ENCODE results near the gene FLT4.
A peak's percentile ranks its signal among the peaks of the same experiment; 100 is the strongest.

The FLT4 gene

GRCh38 chr5:180625791-180626660 lies 23.4 kb downstream of the FLT4 start:
- DNase-seq (ENCODE audit: low read depth), result no peak

DNA sequence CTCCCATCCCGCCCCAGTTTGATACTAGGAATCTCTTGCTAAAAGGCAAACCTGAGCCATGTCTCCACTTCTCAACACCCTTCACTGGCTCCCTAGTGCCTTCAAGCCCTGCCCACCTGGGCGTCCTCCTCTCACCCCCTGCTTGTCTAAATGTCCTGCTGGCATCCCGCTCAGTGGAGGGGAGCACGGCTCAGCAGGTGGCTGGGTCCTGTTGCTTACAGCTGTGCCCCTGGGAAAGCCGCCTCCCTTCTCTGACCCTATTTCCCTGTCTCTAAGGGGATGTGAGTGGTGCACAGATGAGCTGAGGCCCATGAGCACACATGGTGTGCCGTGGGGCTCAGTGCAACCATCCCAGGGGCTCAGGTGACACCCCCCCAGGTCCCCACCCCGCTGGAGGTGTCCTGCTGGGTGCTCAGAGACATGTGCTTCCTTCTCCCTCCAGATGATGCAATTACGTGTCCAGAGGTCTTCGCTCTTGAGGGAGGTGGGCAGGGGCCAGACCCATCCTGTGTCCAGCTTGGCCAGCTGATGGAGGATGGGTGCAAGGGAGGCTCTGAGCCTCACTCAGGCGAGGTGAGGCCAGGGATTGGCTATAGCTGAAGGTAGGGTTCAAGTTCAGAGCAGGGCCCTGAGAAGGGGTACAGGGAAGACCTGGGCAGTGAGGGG lies 24.1 kb downstream of the FLT4 start:
- DNase-seq (ENCODE audit: low read depth), result no peak

DNA sequence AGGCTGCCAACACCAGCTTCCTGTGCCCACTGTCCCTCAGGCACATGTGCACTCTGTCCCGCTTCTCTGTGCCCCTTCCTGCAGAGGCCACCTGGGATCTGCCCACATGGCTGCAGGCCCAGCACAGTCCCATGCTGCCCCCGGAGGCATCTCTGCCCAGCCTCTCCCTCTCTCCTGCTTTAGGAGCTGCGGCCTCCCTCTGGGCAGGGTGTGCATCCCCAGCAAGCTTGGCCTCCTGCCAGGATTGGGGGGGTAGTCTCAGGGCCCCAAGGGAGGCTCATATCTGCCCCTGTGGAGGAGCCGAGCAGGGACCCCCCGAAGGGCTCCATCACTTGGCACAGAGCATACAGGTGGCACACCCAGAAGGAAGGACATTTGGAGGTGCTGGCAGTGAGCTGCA lies 24.8 kb downstream of the FLT4 start:
- no peak for DNase-seq (ENCODE audit: low read depth)

GRCh38 chr5:180623844-180624243 lies 25.6 kb downstream of the FLT4 start:
- DNase-seq (ENCODE audit: low read depth), result no peak

GRCh38 chr5:180623411-180623834 lies 26.0 kb downstream of the FLT4 start:
- DNase-seq (ENCODE audit: low read depth), result no peak

- no peak for DNase-seq (ENCODE audit: low read depth)
Observed at GRCh38 chr5:180622910-180623309, 26.5 kb downstream of the FLT4 start.

DNA sequence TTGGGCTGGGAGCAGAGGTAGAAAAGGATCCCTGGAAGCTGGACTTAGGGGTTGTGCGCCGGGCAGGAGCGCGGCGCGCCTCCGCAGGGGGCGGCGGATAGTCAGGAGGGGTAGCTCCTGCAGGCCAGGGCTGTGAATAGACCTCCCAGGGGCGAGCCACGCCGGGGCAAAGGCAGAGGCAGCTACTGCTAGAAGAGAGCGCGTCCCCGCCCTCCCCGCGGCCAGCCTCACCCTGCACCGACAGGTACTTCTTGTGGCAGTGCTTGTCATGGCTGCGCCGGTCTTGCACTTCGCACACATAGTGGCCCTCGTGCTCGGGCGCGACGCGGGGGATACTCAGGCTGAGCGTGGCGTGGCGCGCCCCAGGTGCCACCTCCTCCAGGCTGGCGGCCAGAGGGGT lies 28.1 kb downstream of the FLT4 start:
- DNase-seq (ENCODE audit: low read depth), result no peak

DNA sequence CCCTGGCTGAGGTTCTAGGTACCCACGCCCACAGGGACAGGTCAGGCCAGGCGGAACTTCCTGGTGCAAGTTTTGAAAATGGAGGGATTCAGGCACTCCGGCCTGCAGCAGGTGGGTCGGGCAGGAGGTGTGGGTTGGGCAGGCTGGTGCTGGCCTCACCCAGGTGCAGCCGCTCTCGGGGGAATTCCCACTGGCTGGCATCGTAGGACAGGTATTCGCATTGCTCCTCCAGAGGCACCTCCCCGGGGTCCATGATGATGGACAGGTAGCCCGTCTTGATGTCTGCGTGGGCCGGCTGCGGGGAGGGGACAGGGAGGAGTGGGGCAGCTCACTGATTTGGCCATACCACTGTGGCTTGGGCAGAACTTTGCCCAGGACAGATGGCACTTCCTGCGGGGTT lies 29.4 kb downstream of the FLT4 start:
- no peak for DNase-seq (ENCODE audit: low read depth)

GRCh38 chr5:180619563-180619915 lies 29.9 kb downstream of the FLT4 start:
- no peak for DNase-seq (ENCODE audit: low read depth)

DNA sequence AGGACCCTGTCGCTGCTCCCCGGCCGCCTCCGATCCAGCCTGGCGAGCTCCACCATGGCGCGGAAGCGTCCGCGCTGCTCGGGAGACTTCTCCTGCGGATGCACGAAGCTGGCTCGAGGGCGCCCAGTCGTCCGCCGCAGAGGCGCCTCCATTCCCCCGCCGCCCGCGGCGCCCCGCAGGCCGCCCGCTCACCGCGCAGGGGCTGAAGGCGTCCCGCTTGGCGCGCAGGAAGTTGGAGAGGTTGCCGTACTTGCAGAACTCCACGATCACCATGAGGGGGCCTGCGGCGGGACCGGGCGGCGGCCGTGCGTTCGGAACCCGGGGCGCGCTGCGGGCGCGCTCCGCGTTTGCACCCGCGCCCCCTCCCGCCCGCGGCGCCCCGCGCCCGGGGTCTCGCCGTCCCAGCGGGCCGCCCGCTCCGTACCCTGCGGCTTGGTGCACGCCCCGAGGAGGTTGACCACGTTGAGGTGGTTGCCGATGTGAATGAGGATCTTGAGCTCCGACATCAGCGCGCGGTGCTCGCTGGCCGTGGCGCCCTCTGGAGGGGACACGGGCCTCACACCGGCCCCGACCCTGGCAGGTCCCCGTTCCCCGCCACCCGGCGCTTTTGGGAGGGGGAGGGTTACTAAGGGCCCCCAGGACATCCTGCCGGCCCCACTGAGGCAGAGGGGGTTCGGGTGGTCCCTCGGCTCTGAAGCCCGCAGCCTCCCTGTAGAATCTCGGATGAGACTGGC lies 30.4 kb downstream of the FLT4 start:
- DNase-seq (ENCODE audit: low read depth), result peak; percentile 12

GRCh38 chr5:180618487-180618828 lies 30.9 kb downstream of the FLT4 start:
- no peak for DNase-seq (ENCODE audit: low read depth)

DNA sequence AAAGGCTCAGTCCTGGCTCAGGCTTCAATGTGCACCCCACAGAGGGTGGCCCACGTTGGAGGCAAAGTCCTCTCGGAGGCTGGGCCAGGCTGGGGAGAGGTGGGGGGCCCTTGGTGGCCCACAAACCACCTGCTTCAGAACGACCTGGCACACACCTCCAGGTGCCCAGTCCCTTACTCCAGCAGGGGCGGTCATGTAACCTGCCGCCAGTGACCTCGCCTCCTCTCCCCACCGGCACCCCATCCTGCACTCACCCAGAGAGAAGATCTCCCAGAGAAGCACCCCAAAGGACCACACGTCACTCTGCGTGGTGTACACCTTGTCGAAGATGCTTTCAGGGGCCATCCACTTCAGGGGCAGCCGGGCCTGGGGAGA lies 35.6 kb downstream of the FLT4 start:
- DNase-seq (ENCODE audit: low read depth), result no peak

DNA sequence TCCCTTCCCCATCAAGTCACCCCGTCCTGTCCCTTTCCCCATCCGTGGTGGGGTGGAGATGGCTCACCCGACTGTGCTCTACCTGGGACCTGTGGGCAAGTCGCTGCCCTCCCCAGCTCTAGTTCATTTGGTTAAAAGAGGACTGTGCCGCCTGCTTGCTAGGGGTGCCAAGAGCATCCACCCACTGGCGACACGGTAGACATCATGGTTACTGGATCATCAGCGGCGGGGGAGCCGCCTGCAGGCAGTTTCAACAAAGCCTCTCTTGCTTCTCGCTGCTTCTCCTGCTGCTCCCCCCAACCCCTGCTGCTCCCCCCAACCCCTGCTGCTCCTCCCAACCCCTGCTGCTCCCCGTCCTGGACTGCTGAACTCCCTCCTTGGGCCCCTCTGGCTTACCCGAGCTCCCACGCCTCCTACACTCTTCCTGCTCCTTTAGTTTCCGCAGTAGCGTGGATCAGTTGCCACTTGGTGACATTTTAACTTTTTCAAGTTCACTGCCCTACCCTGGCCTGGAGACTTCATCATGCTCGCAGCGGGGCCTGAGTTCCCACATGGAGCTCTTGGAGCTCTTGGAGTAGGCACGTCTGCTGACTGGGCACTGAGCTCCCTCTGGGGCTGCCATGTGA lies 36.1 kb downstream of the FLT4 start:
- DNase-seq (ENCODE audit: low read depth), result no peak

DNA sequence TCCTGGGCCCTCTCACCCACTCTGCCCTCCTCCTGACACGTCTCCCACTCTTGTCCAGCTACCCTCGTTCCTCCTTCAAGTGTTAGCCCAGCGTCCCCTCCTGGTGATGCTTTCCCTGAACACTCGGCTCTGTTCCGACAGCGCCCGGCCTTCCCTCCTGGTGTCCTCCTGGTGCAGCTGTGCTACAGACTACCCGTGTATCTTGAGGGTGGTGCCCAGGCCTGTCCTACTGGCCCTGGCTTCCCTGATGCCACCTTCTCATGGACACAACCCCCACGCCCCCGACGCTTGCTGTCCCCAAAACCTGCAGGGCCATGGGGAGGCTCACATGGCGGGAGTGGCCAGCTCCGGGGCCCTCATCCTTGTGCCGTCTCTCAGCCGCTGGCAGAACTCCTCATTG lies 36.7 kb downstream of the FLT4 start:
- no peak for DNase-seq (ENCODE audit: low read depth)

- DNase-seq (ENCODE audit: low read depth), result no peak
Observed at GRCh38 chr5:180611140-180611850, 38.1 kb downstream of the FLT4 start.

DNA sequence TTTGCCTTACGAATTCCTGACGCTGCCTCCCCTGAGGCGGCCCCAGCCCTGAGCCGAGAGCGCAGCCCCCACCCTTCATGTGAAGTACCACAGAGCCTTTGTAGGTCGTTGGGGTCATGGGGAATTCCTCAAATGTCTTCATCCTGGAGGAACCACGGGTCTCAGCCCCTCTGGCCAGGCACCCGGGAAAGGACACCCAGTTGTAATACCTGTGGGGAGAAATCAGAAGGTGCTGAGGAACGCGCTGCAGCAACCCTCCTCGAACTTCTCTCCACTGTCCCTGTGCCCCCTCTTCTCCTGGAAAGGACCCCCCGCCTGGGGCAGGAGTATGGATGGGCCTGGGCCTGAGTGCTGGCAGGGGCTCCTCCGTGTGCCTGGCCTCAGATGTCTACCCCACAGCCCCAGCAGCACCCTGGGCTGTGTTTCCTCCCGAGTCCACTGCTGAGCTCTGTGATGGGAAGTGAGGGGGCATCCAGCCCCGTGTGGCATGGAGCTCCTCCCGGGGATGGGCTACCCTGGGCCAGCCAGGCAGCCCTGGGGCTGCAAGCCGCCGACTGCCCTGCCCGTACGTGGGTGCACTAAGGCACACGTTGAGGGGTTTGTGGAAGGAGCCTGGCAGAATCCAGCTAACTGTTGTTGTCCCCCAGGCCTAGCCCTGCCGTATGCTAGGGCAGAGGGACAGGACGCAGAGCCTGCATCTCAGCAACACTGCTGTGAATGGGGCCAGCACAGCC lies 39.4 kb downstream of the FLT4 start:
- DNase-seq (ENCODE audit: low read depth), result no peak

DNA sequence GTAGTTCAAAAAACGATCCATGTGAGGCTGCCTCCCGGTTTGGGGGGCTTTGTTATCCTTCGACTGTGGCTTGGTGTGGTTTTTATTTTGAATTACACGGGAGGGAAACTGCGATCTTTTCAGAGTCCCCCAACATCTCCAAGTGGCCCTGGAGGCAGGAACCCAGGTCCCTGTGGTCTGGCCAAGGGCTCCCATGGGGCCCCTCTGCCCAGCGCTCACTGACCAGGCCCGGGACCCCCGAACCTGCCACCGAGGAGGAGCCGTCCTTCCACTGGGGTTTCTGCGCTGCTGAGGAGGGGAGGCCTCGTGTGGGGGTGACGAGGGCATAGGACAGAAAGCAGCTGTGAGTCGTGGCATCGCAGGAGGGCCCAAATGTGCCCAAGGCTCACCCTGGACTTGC lies 40.0 kb downstream of the FLT4 start:
- no peak for DNase-seq (ENCODE audit: low read depth)

DNA sequence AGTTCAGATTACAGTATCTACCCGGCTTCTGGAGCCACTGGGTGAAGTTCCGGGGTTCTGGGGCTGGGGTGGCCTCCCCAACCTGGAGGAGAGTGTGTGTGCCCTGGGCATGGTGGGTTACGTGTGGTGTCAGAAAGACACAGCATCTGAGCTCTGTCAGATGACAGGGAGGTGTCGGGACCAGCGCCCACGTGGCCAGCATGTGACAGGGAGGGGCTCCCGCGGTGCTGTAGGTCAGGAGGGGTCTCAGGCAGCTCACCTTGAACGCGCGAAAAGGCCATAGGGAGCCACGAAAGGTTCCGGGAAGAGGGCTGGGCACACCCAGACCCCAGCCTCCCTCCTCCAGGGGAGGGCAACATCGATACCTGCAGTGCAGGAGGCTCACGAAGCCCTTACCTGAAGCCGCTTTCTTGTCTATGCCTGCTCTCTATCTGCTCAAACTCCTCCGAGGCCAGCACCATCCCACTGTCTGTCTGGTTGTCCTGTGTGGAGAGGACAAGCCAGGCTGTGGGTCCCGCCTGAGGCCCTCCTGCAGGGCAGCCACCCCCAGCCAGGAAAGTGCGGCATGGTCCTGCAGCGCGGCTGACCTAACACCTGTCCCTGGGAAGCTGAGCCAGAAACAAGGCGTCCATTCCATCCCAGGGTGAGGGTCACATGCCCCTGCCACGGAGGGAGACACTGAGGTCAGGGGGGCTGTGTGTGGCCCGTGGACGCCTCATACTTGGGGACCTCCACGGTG lies 40.7 kb downstream of the FLT4 start:
- no peak for DNase-seq (ENCODE audit: low read depth)

GRCh38 chr5:180607861-180608571 lies 41.4 kb downstream of the FLT4 start:
- no peak for DNase-seq (ENCODE audit: low read depth)

DNA sequence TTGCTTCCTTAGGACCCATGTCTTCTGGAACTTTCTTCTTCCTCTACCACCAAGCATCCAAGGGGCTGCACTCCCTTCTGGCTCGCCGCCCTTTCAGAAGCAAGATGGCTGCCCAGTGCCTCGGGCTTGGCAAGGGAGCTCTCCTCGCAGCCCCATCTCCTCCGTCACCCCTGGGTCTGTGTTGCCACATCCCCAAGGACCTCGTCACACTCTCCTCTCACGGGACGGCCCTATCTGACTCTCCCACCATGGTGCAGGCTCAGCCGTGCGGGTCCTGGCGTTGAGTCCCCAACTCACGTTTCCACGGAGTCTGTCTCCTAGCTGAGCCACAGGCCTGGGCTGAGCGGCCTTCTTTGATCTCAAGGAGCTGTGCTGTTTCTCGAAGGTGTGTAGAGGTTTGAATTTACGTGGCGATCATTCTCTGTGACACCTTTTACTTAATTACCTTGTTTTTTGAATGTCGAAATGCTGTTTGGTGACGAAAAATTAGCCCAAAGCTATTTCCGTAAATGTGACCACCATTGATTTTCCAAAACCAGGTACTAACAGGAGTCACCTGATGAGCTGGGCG lies 43.1 kb downstream of the FLT4 start:
- DNase-seq (ENCODE audit: low read depth), result no peak

Measured in stromal cell of bone marrow (primary cell).